Parathyroid adenoma (tissue), 2 donors: Measurements from ENCODE around the gene KCNIP1.
A peak's percentile ranks its signal among the peaks of the same experiment; 100 is the strongest.

Experiments
- H2AFZ ChIP-seq: fragments of 300-600 bp; sonication (generic); one replicate; pipeline ENCODE4 v1.7.0; 2017; ENCODE audit warnings: antibody characterized with exemption, mild to moderate bottlenecking
- H3K27ac ChIP-seq: fragments of 300-600 bp; sonication (generic); one replicate; pipeline ENCODE4 v1.7.0; 2017
- H3K27me3 ChIP-seq: fragments of 300-600 bp; sonication (generic); one replicate; pipeline ENCODE4 v1.7.0; 2017; ENCODE audit warnings: low read length; ENCODE audit not compliant: control insufficient read depth, insufficient read depth
- H3K36me3 ChIP-seq: fragments of 300-600 bp; sonication (generic); one replicate; pipeline ENCODE4 v1.7.0; 2017; ENCODE audit warnings: low read length; ENCODE audit not compliant: control insufficient read depth, insufficient read depth
- H3K4me1 ChIP-seq: fragments of 300-600 bp; sonication (generic); one replicate; pipeline ENCODE4 v1.7.0; 2017; ENCODE audit warnings: control low read depth
- H3K4me2 ChIP-seq: fragments of 300-600 bp; sonication (generic); one replicate; pipeline ENCODE4 v1.7.0; 2017; ENCODE audit warnings: low read length
- H3K4me3 ChIP-seq: fragments of 300-600 bp; sonication (generic); one replicate; pipeline ENCODE4 v1.7.0; 2017; ENCODE audit warnings: low read depth, low read length
- H3K79me2 ChIP-seq: fragments of 300-600 bp; sonication (generic); one replicate; pipeline ENCODE4 v1.7.0; 2017; ENCODE audit warnings: control low read depth
- H3K9ac ChIP-seq: fragments of 300-600 bp; sonication (generic); one replicate; pipeline ENCODE4 v1.7.0; 2017; ENCODE audit warnings: mild to moderate bottlenecking
- H3K9me3 ChIP-seq: fragments of 300-600 bp; sonication (generic); one replicate; pipeline ENCODE4 v1.7.0; 2017; ENCODE audit warnings: low read length; ENCODE audit not compliant: control insufficient read depth
- CTCF ChIP-seq: fragments of 300-600 bp; sonication (generic); IDR thresholded peaks from one replicate; pipeline ENCODE4 v1.7.0; 2017; ENCODE audit warnings: antibody characterized with exemption, mild to moderate bottlenecking
- donor health status: primary hyperparathyroidism.

Gene KCNIP1

GRCh38 chr5:170503990-170504596, at the start of gene KCNIP1:
TSS of gene KCNIP1 (plus strand) at chr5:170504020.
- Histone ChIP-seq H3K4me1 (peaks cover 32% of the 10 kb centered on the region), H2AFZ (peak within 1 kb of the TSS; percentile 55), H3K27ac (no peak within 1 kb of the TSS), H3K9ac (no peak within 1 kb of the TSS), H3K36me3 (no peaks in the 10 kb centered on the region), H3K4me2 (peak within 1 kb of the TSS; percentile 59), H3K79me2 (no peaks in the 10 kb centered on the region), H3K9me3 (no peaks in the 10 kb centered on the region), H3K4me3 (peak within 1 kb of the TSS; percentile 11), H3K27me3 (no peaks in the 10 kb centered on the region)
- TF ChIP-seq CTCF: no peak

- Histone ChIP-seq H2AFZ (no peak overlapping the region), H3K4me1 (no peaks in the 10 kb centered on the region), H3K79me2 (no peaks in the 10 kb centered on the region), H3K9me3 (no peaks in the 10 kb centered on the region), H3K4me3 (no peak overlapping the region), H3K27me3 (no peaks in the 10 kb centered on the region), H3K27ac (no peak overlapping the region), H3K4me2 (no peak overlapping the region), H3K9ac (no peak overlapping the region), H3K36me3 (no peaks in the 10 kb centered on the region)
- no peak for TF ChIP-seq CTCF
Observed at GRCh38 chr5:170463426-170463825, 40.4 kb upstream of the KCNIP1 start.

- Histone ChIP-seq H3K9ac (no peak overlapping the region), H3K9me3 (no peaks in the 10 kb centered on the region), H3K27ac (no peak overlapping the region), H3K4me2 (no peak overlapping the region), H3K79me2 (no peaks in the 10 kb centered on the region), H3K4me1 (no peaks in the 10 kb centered on the region), H2AFZ (no peak overlapping the region), H3K36me3 (no peaks in the 10 kb centered on the region), H3K4me3 (no peak overlapping the region), H3K27me3 (no peaks in the 10 kb centered on the region)
- TF ChIP-seq CTCF: no peak
Observed at GRCh38 chr5:170464280-170465127, 39.3 kb upstream of the KCNIP1 start.

- Histone ChIP-seq H3K9me3 (no peaks in the 10 kb centered on the region), H3K27ac (no peak overlapping the region), H2AFZ (no peak overlapping the region), H3K9ac (no peak overlapping the region), H3K79me2 (no peaks in the 10 kb centered on the region), H3K4me2 (no peak overlapping the region), H3K4me3 (no peak overlapping the region), H3K36me3 (no peaks in the 10 kb centered on the region), H3K4me1 (no peaks in the 10 kb centered on the region), H3K27me3 (no peaks in the 10 kb centered on the region)
- no peak for TF ChIP-seq CTCF
Observed at GRCh38 chr5:170466553-170466952, 37.3 kb upstream of the KCNIP1 start.
